Inflammatory macrophage treated with lipopolysaccharide for 1 hour (primary cell): ENCODE measurements around the gene PIP5K1B.
"Not testable (repeated sequence)": the region's sequence is repeated elsewhere in the genome, so short reads cannot be mapped to it uniquely, and the experiment has no call there.

ENCODE experiments used
- DNase-seq, 2 donors: peaks; one replicate each; pipeline ENCODE4 v3.0.0-alpha.2; 2020 to 2022

The PIP5K1B gene

GRCh38 chr9:68966496-68966944 is 261.5 kb downstream of the PIP5K1B start:
- no peak for DNase-seq

- DNase-seq = no peak
These were observed 262.8 kb downstream of the PIP5K1B start for GRCh38 chr9:68967800-68968199.

- no peak for DNase-seq
These were observed 264.5 kb downstream of the PIP5K1B start for GRCh38 chr9:68969538-68969937.

- no peak for DNase-seq
These were observed 265.1 kb downstream of the PIP5K1B start for GRCh38 chr9:68970151-68970550.

GRCh38 chr9:68973619-68974018 is 268.6 kb downstream of the PIP5K1B start:
- DNase-seq = no peak

- DNase-seq = peak in 1 of 2 donors; percentile 12
These were observed 269.4 kb downstream of the PIP5K1B start for GRCh38 chr9:68974431-68974830.

- DNase-seq = no peak
These were observed 269.9 kb downstream of the PIP5K1B start for GRCh38 chr9:68974901-68975300.

GRCh38 chr9:68975365-68976043 is 270.5 kb downstream of the PIP5K1B start:
- DNase-seq = peak; percentile 73 to 79

- peak; percentile 66 to 74 for DNase-seq
These were observed 273.0 kb downstream of the PIP5K1B start for GRCh38 chr9:68978066-68978465.

- no peak for DNase-seq
These were observed 273.5 kb downstream of the PIP5K1B start for GRCh38 chr9:68978501-68978900.

- no peak for DNase-seq
These were observed 274.7 kb downstream of the PIP5K1B start for GRCh38 chr9:68979538-68980314.

GRCh38 chr9:68980341-68980914 is 275.4 kb downstream of the PIP5K1B start:
- DNase-seq = peak; percentile 57 to 65

- no peak for DNase-seq
These were observed 276.7 kb downstream of the PIP5K1B start for GRCh38 chr9:68981789-68982188.

- DNase-seq = no peak
These were observed 278.0 kb downstream of the PIP5K1B start for GRCh38 chr9:68983008-68983411.

- no peak for DNase-seq
These were observed 278.7 kb downstream of the PIP5K1B start for GRCh38 chr9:68983522-68984424.

- not testable (repeated sequence) for DNase-seq
These were observed 281.9 kb downstream of the PIP5K1B start for GRCh38 chr9:68986949-68987348.

GRCh38 chr9:68991457-68991856 is 286.4 kb downstream of the PIP5K1B start:
- no peak for DNase-seq

- peak in 1 of 2 donors; percentile 35 for DNase-seq
These were observed 290.7 kb downstream of the PIP5K1B start for GRCh38 chr9:68995776-68996175.

- DNase-seq = peak; percentile 35 to 53
These were observed 291.4 kb downstream of the PIP5K1B start for GRCh38 chr9:68996462-68996861.

GRCh38 chr9:68997666-68998065 is 292.6 kb downstream of the PIP5K1B start:
- no peak for DNase-seq

GRCh38 chr9:68998385-68998784 is 293.3 kb downstream of the PIP5K1B start:
- DNase-seq = no peak

- DNase-seq = no peak
These were observed 293.8 kb downstream of the PIP5K1B start for GRCh38 chr9:68998812-68999211.
